Right lobe of liver (tissue), 4 donors: ENCODE results near the gene PAK1.

Source experiments
- CTCF ChIP-seq, 4 donors: fragments of 200-600 bp in 3 of 4; fragments of 450-650 bp in 1 of 4; IDR thresholded peaks; one replicate each; pipeline versions ENCODE4 v1.5.1 to v1.8.0; 2016 to 2022; ENCODE audit warnings: antibody characterized with exemption in 4 of 4, mild to moderate bottlenecking in 2 of 4
- POLR2A ChIP-seq: fragments of 450-650 bp; IDR thresholded peaks from one replicate; pipeline ENCODE4 v1.6.1; 2017; ENCODE audit warnings: antibody characterized with exemption, mild to moderate bottlenecking
- donor health status: DM: no; HTN: no; CAD: no.
- donor health status: DM: no; HTN: no; CAD: no.
- donor health status: DM: no; HTN: yes; CAD: no.

GRCh38 chr11:77497368-77497767 is 23.5 kb upstream of the PAK1 start:
- TF ChIP-seq CTCF (IDR thresholded peaks at IDR 0.05) (no peak), POLR2A (no peak)
